ENCODE data around the gene INTS2.
"Not testable (repeated sequence)": the region's sequence is repeated elsewhere in the genome, so short reads cannot be mapped to it uniquely, and the experiment has no call there.

Gene INTS2, protein sequence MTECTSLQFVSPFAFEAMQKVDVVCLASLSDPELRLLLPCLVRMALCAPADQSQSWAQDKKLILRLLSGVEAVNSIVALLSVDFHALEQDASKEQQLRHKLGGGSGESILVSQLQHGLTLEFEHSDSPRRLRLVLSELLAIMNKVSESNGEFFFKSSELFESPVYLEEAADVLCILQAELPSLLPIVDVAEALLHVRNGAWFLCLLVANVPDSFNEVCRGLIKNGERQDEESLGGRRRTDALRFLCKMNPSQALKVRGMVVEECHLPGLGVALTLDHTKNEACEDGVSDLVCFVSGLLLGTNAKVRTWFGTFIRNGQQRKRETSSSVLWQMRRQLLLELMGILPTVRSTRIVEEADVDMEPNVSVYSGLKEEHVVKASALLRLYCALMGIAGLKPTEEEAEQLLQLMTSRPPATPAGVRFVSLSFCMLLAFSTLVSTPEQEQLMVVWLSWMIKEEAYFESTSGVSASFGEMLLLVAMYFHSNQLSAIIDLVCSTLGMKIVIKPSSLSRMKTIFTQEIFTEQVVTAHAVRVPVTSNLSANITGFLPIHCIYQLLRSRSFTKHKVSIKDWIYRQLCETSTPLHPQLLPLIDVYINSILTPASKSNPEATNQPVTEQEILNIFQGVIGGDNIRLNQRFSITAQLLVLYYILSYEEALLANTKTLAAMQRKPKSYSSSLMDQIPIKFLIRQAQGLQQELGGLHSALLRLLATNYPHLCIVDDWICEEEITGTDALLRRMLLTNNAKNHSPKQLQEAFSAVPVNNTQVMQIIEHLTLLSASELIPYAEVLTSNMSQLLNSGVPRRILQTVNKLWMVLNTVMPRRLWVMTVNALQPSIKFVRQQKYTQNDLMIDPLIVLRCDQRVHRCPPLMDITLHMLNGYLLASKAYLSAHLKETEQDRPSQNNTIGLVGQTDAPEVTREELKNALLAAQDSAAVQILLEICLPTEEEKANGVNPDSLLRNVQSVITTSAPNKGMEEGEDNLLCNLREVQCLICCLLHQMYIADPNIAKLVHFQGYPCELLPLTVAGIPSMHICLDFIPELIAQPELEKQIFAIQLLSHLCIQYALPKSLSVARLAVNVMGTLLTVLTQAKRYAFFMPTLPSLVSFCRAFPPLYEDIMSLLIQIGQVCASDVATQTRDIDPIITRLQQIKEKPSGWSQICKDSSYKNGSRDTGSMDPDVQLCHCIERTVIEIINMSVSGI

DNA sequence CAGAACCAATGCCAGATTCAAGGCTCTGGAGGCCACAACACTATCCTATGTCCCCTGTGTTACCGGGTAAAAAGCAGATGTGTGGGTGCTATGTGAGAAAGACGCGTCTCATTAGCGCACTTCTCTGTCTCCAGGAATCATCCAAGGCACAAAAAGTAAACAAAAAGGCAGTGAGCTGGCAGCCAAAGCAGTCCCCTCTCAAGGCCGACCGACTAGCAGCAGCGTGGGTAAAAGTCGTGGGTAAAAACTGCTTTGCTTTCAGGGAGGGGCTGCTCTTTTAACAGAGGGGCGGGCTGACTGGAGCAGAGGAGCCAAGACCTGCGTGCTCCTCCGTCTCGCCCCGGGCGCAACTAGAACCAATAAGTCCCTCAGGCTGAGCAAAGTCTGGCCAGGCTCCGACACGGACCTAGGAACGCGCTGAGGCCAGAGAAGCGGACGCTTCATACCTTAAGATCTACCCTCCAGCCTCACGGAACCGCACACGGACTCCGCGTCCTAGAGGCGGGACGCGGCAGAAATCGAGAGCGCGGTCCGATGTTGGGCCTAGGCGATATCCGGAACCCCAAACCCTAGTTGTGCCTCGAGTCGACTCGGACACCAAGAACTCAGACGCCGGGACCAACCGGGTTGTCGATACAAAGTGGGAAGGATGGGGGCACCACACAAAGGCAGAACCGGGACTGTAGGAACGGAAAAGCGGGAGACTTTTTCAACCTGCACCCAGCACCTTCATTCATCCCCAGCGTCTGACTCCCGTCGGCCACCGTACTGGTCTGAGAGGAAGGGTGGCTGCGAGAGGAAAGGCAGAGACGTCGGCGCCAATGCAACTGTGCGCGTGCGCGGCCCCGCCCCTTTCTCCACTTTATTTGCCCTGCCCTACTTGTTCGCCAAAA lies at the start of gene INTS2:
Gene INTS2, minus strand, starts transcription at position 775 of the 893 bp plus-strand sequence. CDS start 1,338 bp downstream, outside the sequence.
- no peak for FAIRE-seq

DNA sequence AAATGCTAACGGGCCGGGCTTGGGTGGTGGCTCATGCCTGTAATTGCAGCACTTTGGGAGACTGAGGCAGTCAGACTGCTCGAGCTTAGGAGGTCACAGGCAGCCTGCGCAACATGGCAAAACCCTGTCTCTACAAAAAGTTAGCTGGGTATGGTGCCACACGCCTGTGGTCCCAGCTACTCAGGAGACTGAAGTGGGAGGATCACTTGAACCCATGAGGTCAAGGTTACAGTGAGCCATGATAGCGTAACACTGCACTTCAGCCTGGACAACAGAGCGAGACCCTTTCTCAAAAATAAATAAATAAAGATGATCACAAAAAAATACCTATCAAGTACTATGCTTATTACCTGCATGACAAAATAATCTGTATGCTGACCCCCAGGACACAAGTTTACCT lies 46.3 kb upstream of the INTS2 start:
- FAIRE-seq = no peak

DNA sequence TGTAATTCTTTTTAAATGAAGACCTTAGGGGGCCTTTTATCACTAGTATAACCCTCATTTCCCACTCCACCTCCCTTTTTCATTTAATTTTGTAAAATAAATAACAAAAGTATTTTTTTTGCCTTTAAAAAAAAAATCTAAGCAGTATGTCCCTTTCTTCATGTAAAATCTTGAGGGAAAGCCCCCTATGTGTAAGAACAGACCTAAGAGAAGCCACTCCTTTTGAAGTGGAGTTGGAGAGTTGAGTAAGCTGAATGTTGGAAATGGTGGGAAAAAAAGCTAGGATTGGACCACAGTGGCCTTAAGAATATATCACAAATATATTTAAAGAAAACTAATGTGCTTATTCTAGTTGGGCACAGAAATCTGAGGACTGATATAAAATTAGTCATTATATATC lies 44.5 kb upstream of the INTS2 start:
- no peak for FAIRE-seq

DNA sequence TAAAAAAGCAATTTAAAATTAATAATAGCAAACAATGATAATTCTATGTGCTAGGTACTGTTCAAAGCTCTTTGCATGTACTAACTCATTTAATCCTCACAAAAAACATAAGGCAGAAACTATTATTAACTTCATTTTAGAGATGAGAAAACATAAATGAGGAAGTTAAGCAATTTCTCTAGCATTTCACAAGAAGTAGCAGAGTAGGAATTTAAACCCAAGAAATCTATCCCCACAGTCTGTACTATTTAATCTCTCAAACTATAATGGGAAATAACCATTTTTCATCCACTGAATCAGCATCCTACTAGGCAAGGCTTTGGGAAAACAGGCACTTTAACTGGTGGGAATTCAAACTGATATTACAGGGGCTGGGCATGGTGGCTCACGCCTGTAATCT lies 42.2 kb upstream of the INTS2 start:
- FAIRE-seq = no peak

DNA sequence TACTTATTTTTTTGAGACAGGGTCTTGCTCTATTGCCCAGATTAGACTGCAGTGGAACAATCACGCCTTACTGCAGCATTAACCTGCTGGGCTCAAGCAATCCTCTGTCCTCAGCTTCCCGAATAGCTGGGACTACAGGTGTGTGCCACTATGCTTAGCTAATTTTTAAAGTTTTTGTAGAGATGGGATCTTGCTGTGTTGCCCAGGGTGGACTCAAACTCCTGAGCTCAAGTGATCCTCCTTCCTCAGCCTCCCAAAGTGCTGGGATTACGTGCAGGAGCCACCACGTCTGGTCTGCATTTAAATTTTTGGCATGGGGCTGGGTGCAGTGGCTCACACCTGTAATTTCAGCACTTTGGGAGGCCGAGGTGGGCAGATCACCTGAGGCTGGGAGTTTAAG lies 41.0 kb upstream of the INTS2 start:
- no peak for FAIRE-seq

DNA sequence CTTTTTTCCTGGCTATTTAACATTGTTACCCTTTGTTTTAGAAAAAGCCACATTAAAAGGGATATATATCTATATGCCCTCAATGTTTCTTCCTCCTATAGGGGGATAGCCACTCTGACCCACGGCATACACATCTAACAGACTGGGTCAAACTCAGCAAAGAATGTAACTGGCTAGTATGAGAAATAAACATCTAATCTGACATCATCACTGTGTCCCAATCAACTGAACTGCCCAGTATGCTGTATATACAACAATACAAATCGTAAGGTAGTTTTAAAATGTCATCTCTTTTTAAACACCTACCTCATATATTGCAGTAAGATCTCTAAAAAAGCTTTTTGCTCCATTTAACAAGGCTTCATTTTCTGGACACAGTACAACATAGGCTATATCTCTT lies 39.9 kb upstream of the INTS2 start:
- no peak for FAIRE-seq

DNA sequence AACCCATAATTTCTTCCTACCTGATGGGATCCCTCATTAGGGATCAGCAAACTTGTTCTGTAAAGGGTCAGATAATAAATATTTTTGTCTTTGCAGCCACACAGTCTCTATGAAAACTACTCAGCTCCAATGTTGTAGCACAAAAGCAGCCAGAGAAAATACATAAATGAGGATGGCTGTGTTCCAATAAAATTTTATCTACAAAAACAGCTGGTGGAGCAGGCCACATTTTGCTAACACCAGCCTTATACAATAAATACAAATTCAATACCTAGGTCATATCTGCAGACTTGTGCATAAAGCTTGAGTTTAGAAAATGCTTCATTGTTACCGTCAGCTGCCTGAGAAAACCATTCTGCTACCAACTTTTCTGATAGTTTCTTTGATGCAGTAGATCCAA lies 38.4 kb upstream of the INTS2 start:
- no peak for FAIRE-seq

DNA sequence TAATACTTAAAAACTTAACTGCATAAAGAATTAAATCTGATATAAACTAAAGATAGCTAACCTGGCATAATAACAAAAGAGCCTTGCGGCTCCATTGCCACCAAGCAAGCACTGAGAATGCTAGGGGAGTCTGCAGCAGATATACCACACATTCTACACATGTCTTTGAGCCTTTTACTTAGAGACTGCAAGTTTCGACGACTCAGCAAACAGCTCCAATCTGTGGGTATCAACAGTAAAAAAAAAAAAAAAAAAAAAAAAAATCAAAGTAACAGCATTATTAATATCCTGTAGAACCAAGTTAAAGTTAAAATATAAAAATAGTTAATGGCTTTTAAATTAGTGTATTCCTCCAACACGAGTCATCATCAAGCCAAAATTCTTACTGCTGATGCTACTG lies 27.8 kb upstream of the INTS2 start:
- FAIRE-seq = no peak

DNA sequence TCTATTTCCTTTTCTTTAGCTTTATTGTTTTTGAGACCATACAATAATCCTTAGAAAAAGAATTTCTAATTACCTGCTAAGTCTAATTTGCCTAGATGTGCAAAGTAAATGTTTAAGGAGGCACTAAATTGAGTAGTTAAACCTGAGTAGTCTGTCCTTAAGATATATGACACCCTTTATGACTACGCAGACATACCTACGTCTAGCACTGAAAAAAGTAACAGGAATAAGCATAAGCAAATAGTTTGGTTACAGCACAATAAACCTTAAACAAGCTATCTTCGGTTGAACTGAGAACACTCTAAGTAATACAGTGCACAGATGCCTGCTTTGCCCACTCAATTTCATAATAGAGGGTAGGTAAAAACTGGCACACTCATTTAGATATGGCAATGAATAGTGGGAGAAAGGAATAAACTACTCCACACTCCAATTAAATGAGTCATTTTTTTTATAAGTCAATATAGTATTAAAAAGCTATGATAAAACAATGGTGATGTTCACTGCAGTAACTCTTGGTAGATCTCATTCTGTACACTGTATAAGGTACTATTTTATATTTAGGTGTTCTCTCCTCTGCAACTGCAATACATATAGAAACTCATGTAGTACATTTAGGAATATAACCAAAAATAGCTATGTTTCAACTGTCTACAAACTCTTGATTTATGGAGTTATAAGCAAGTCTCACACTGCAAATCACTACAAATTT lies 19.7 kb upstream of the INTS2 start:
- no peak for FAIRE-seq

DNA sequence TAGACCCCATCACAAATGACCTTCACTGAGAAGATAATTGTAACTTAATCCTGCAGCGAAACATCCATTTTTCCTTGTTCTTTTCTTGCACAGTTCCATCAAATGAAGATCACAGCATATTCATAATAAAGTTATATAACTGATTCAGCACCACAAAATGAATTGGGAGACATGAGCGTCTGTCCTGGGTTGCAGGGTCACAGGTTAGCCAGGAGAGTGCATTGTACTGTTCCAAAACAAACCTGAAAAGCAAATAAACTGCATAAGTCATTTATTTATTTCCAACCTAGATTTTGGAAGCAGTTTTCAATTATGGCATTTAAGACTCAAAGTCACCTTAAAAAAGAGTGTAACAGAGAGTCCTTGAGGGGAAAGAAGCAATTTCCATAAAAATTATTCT lies 18.6 kb upstream of the INTS2 start:
- FAIRE-seq = no peak

DNA sequence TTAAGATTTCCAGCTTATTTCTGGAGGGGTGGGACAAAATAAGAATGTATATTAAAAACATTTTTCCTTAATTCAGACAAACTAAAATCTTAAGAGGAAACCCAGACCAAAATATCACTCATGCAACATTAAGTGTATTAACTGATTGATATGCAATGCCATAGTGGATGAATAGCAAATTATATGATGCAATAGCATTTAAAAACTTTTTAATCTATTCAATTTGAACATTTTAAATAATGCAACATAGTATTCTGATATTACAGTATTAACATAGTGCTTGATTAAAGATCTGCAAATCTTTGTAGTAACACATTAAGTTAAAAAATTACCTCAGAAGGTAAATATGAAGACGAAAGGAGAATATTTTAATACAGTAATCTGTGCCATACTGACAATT lies 15.3 kb upstream of the INTS2 start:
- no peak for FAIRE-seq

DNA sequence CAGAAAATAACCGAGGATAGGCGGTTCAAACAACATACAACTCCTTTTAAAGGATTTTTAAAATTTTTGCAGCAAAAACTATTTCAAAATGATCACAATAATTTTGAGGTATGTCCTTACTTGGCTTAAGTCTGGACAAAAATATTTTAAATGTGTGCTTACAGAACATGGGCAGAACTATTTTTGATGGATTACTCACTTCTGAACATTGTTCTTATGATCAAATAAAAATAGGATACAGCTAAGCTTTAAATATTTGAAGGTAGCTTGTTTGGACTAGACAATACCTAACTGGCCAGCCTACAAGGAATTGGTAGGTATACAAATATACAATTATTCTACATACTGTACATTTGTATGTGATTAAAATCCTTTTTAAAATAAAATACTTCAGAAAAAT lies 14.3 kb upstream of the INTS2 start:
- no peak for FAIRE-seq

DNA sequence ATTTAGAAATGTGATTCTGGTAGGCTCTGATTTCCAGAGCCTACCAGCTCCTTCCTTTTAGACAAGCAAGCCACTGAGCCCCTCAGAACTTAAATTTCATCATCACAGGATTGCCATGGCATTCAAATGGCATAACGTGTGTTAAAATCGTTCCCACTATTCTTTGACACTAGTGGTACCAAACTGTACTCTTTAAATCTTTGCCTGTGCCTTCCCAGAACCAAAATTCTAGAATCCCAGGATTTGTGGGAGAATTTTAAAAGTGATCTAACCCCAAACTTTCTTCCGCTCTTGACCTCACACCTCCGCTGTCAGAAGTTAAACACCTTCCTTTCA lies 287 bp upstream of the INTS2 start:
- no peak for FAIRE-seq

DNA sequence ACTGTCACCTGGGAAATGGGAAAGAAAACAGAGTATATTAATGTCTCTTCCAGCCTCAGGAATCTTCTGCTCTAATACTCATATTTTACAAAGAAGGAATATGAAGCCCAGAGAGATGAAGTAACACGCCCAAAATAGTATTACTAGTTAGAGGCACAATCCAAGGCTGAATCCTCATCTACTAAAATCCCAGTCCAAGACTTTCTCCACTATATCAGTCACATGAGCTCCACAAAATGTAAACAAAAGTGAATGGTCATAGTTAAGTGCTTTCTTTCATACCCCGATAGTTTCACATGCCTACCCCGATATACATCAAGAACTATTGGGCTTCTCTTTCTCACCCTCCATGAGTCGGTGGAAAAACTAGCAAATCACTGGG lies 965 bp downstream of the INTS2 start:
- FAIRE-seq = no peak

DNA sequence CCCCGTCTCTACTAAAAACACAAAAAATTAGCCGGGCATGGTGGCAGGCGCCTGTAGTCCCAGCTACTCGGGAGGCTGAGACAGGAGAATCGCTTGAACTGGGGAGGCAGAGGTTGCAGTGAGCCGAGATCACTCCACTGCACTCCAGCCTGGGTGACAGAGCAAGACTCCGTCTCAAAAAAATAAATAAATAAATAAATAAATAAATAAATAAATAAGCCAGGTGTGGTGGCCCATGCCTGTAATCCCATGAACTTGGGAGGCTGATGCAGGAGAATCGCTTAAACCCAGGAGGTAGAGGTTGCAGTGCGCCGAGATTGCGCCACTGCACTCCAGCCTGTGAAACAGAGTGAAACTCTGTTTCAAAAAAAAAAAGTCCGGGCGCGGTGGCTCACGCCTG lies 12.6 kb downstream of the INTS2 start:
- FAIRE-seq = not testable (repeated sequence)

DNA sequence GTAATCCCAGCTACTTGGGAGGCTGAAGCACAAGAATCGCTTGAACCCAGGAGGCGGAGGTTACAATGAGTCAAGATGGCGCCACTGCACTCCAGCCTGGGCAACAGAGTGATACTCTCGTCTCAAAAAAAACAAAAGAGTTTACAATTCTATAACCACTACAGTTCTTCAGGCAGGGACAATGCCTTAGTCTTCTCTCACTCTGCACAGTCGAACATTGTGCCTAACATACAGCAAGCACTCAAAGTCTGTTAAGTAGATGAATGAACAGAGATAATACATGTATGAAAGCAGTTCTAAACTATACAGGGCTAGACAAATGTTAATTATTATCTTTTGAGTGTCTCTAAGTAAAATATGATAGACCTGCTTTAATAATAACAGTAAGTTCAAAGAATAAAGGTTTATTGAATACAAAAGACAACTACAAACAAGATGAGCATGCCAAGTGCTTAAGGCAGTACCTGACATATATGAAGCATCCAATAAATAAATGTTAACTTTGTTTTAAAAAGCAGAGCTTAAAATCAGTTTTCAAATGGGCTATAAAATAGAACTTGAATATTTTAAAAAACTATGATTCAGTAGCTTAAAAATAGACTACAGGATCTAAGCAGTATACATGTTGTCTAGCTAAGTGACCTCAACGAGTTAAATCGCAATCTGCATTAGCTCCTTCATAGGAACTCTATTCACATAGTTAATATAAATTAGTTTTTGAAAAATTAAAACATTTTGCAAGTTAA lies 19.3 kb downstream of the INTS2 start:
- FAIRE-seq = no peak

DNA sequence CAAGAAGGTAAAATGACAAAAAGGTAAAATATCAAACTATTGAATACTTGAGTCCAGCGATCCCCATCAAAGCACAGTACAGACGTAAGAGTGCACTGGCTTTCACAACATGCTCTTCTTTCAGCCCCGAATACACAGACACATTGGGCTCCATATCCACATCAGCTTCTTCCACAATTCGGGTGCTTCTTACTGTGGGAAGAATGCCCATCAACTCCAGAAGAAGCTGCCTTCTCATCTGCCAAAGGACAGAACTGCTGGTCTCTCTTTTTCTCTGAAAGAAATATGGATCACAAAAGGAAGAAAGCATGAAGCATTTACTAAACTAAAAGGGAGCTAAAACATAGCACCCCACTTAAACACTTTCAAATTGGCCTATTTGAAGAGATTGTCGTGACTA lies 20.4 kb downstream of the INTS2 start:
- FAIRE-seq = no peak

DNA sequence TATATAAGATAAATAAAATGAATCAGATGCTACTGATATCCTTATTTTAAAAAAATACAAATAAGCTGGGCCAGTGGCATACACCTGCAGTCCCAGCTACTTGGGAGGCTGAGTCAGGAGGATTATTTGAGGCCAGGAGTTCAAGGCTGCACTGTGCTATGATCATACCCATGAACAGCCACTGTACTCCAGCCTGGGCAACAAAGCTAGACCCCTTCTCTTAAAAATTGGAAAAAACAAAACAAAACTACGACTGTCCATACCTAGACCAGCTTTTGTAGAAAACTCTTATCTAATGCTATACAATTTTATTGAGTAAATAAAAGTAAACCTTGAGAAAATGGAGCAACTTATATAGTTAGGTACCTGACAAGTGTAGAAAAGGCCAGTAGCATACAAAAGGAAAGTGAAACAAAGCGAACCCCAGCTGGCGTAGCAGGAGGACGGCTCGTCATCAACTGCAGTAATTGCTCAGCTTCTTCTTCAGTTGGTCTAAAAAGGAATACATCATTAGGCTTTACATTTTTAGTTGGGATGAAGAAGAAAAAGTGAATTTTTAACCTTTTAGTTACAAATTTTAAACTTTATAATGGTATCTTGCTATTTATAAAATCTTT lies 23.6 kb downstream of the INTS2 start:
- FAIRE-seq = no peak

DNA sequence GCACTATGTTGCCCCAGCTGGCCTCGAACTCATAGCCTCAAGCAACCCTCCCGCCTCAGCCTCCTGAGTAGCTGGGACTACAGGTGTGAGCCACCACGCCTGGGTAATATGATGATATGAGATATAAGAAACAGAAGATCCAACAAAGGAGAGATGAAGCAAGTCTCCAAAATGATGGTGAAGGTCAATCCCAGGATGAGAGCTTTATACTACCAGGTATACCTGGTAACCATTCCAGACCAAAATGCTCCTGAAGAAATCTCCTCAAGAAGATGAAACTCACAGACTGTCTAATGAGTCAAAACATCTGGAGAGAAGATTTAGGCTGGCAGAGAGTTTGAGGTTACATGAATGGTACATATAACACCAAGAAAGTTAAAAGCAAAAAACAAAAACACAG lies 24.5 kb downstream of the INTS2 start:
- no peak for FAIRE-seq

DNA sequence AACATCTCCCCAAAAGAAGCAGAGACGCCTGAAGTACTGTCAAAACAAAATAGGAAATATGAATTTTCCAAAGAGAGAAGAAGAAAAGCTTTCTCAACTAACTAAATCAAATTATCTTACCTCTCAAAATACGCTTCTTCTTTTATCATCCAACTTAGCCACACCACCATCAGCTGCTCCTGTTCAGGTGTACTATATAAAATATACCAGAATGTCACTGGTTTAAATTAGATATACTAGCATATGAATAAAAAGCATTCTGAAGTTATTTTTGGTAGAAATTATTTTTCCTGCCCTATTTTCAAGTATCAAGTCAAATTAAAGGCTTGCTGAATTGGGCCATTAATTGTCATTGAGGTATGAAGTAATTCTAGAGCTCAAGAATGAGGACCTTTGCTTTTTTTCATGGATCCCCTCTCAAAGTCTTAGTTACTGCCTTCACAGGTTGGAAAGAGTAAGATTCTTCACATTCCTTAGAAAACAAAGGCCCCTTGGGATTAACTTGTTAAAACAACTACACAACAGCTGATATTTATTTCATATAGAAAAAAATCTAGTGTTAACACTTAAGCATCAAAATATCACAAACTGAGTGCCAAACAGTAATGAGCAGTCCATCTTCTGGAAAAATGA lies 30.1 kb downstream of the INTS2 start:
- FAIRE-seq = no peak
